Stromal cell of bone marrow (primary cell): ENCODE measurements around the gene TNRC6C.
"Not testable (repeated sequence)": the region's sequence is repeated elsewhere in the genome, so short reads cannot be mapped to it uniquely, and the experiment has no call there.

Source experiments
- DNase-seq: peaks from one replicate; pipeline ENCODE4 v3.0.0-alpha.2; 2012; ENCODE audit warnings: low read depth

The TNRC6C gene

DNA sequence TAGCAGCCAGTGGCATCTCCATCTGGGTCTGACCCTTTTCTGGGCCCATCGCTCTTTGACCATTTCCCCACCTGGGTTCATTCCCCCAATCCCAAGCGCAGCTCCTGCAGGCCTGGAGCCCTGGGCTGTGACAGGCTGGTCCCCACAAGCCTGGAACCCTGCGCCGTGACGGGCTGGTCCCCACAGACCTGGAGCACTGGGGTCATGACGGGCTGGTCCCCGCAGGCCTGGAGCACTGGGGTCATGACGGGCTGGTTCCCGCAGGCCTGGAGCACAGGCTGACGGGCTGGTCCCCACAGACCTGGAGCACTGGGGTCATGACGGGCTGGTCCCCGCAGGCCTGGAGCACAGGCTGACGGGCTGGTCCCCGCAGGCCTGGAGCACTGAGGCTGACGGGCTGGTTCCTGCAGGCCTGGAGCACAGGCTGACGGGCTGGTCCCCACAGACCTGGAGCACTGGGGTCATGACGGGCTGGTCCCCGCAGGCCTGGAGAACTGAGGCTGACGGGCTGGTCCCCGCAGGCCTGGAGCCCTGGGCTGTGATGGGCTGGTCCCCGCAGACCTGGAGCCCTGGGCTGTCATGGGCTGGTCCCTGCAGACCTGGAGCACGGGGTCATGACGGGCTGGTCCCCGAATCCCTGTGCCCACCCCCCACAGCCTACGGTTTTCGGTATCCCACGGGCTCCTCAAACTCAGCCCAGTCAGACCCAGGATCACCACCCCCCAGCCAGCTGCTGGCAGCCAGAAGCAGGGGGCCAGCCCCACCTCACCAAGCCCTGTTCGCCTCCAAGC is 153.4 kb downstream of the TNRC6C start:
- no peak for DNase-seq

DNA sequence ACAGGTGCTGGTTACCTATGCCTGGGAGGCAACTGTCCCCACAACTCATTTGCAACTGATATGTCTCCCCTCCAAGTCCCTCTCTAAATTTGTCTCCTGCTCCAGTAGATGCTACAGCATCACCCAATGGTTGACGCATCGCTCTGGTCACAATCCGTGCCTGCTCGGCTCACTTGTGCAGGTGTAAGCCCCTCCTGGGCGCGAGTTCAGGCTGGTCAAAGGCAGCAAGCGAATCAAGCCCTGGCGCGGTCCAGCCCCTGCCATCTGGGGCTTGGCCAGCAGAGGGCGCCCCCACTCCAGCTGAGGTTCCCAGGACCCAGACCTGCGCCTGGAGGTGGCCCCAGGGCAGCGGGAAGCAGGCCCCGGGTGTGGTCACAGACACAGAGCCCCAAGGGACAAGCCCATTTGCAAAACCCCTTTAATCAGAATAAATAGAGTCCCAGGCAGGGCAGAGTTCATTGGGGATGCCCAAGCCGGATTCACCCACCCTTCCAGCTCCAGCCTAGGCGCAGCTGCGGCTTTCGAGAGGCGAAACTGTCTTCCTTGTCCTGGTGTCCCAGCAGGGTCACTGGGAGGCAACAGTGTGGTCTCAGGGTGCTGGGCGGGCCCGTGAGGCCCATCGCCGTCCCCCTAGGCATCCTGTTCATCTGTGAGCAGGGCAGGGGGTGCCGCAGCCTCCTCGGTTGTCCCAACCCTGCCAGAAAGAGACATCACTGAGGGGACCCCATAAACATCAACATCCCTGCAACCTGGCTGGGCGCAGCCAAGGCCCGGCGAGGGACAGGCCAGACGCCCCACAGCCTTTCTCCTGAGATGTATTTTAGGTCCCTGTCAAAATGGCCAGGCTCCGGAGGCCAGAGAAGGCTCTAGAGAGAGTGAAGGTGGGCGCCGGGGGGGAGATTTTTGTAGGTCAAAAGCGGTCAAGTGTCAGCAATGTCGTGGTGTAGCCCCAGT is 154.3 kb downstream of the TNRC6C start:
- no peak for DNase-seq

DNA sequence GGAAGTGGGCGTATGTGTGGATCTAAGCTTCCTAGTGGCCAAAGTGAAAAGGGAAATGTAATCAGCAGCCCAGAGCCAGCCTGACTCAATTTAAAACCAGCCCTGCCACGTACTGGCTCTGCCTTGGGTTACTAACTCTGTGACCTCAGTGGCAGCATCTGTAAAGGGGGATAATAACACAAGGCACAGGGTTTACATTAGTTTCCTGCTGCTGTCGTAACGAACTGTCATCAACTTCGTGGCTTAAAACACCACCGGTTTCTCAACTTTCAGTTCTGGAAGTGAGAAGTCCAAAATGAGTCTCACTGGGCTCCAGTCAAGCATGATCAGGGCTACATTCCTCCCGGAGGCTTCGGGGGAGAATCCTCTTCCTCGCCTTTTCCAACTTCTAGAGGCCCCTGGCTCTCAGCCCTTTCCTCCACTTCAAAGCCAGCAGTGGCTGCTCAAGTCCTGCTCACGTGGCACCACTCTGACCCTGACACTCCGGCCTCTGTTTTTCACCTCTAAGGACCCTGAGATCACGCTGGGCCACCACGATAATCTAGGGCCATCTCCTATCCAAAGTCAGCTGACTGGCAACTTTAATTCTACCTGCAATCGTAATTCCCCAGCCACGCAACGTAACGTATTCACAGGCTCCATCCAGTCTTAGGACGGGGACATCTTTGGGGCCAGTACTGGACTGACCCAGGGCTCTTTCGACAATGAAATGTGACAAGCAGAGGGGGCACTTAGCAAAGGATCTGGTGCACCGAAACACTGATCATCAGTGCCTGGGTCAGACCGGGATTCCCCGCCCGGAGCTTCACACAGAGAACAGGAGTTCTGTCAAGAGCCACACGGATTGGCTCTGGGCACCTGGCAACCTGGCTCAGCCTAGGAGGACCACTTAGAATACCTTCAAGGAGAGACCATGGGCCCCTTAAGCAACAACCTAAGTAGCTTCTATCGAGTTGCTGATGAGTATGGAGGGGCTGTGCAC is 155.6 kb downstream of the TNRC6C start:
- DNase-seq = no peak

- no peak for DNase-seq
Measured at GRCh38 chr17:78114831-78115723, 156.6 kb downstream of the TNRC6C start.

DNA sequence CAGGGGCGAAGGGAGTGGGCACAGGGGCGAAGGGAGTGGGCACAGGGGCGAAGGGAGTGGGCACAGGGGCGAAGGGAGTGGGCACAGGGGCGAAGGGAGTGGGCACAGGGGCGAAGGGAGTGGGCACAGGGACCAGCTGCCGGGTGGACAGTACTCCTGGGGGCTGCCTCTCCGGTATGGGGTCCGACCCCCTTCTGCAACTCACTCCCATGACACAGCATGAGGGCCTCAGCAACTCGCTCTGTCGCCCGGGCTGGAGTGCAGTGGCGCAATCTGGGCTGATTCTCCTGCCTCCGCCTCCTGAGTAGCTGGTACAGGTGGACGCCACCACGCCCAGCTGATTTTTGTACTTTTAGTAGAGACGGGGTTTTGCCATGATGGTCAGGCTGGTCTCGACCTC is 157.3 kb downstream of the TNRC6C start:
- DNase-seq = not testable (repeated sequence)

- no peak for DNase-seq
Measured at GRCh38 chr17:78116411-78116810, 157.9 kb downstream of the TNRC6C start.

DNA sequence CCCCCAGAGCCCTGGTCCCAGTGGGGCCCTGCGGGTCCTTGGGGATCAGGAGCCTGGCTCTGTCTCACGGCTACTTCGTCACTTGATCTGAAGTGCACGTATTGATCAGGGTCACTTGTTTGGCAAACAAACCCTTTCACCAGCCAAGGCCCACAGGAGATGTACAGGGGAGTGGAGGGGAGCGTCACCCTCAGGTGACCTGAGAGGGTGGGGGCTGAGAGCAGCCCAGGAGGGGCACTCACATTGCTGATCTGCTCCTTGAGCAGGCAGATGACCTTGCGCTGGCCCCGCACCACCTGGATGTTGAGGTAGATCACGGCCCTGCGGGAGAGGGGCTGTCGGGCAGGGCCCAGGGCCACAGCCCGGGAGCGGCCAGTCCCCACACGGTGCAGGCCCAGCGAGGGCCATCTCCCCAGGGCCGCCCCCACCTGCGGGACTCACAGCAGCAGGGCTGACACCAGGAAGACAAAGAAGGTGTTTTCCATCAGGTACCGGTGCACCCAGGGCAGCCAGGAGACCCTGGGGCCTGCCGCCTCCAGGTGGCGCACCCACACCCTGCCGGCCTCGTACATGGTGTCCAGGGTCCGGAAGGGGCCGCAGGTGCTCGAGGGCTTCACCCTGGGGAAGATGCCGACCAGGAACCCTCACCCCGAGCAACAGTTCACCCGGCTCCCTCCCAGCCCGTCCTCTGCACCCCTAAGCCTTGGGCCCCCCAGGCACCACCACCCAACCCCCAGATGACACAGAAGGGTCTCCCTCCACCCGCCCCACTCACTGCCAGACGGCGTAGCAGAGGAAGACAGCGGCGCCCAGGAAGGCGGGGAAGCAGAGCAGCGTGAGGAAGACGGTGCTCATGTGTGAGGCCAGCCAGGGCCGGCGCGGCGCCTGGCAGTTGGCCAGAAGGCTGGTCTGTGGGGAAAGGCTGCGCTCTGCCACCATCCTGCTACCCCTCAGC is 158.8 kb downstream of the TNRC6C start:
- DNase-seq = no peak

GRCh38 chr17:78118801-78119241 is 160.3 kb downstream of the TNRC6C start:
- no peak for DNase-seq

DNA sequence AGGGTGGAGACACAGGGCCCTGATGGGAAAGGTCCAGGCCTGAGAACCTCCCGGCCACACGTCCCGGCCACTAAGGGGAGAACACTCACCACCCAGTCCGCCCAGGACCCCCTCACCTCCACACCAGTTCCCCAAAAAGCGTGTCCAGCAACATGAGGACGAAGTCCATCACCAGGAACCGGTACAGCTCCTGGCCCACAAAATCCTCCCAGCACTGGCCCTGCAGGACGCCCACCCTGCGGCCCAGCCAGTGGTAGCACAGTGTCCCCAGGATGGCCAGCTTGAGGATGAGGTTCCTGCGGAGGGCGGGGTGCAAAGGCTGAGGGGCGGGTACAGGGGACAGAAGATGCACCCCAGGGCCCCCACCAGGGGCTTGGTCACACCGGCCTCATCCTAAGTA is 162.0 kb downstream of the TNRC6C start:
- no peak for DNase-seq

GRCh38 chr17:78120971-78121800 is 162.7 kb downstream of the TNRC6C start:
- DNase-seq = no peak

GRCh38 chr17:78121801-78122215 is 163.3 kb downstream of the TNRC6C start:
- no peak for DNase-seq

DNA sequence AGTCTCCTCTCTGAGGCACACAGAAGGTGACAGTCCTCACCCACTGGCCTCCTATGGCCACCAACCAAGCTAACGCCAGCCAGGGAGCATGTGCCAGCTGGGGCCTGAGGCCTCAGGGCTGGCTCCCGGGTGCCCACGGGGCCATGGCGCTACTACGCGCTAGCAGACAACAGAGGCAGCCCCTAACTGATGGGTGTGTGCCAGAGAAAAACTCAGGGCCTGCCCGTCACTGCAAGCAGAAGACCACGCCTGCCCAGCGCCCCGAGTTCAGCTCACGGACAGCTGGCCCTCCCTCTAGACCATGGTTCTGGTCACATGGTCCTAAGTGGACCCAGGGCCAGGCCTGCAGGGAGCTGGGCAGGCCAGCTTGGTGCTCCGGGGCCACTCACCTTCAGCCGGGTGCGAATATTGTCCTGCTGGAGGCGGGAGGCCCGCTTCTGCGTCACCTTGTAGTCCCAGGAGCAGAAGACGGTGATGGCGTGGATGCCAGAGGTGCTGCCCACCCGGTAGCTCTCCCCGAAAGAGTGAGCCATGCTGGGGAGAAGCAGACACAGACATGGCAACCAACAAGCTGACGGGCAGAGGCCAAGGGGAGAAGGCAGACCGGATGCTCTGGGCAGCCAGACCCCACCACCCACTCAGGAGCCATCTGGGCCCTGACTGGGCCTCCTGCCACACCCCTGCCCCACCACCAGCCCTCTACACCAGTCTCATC is 163.9 kb downstream of the TNRC6C start:
- no peak for DNase-seq

GRCh38 chr17:78122931-78123249 is 164.4 kb downstream of the TNRC6C start:
- no peak for DNase-seq

DNA sequence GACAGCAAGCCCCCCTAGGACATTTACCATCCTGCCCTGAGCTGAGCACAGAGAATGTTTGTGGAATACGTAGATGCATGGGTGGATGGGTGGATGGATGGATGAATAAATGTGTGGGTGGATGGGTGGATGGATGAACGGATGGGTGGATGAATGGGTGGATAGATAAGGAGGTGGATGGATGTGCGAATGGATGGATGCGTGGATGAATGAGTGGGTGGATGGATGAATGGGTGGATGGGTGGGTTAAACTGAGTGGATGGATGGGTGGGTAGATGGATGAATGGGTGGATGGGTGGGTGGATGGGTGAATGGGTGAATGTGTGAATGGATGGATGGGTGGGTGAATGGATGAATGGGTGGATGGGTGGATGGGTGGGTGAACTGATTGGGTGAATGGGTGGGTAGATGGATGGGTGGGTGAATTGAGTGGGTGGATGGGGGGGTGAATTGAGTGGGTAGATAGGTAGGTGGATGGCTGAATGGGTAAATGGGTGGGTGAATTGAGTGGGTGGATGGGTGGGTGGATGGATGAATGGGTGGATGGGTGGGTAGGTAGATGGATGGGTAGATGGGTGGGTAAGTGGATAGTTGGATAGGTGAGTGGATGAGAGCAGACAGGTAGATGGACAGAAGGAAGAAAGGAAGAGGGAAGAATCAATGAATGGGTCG is 164.9 kb downstream of the TNRC6C start:
- no peak for DNase-seq

DNA sequence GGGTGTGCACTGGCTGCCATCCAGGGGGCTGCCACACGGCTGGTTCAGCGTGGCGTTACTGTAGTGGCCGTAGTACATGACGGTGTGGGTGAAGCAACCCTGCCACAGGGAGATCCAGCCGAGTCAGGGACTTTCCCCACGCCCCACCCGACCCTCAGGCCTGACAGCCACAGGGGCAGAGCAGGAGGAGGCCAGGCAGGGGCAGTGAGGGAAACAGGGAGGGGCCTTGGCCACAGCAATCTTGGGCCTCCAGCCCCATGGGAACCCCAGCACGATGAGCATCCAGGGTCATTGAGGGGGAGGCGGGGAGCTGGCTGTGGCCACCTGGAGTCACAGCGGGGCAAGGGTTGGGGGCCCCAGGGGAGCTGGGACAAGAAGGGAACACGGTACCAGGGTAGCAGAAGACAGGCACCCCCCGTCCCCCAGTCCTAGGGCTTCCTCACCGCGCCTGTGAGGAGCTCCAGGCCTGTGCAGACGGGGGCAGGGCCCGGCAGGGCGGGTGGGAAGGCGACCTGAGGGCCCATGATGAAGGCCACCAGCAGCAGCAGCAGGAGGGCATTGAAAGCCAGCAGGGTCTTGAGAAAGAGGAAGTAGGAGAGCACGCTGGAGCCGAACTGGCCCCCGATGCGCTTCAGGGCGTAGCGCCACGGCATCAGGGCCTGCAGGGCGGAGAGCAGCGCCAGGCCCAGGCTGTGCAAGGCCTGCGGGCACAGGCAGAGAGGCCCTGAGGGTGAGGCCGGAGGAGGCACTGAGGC is 165.8 kb downstream of the TNRC6C start:
- no peak for DNase-seq

DNA sequence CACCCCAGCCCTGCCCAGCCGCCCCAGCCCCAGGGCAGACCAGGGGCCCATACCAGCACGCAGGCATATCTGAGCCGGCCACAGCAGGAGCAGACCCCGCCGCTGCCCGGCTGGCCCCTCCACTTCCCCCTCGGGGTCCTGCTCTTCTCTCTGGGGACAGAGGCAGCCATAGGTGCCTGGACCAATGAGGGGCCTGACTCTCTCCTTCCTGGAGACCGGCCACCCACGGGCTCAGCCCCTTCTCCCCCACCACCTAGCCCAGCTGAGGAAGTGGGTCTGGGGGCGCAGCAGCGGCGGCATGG is 166.3 kb downstream of the TNRC6C start:
- no peak for DNase-seq
